AG09319 (cell line): ENCODE data around the gene SERTAD1.
A peak's percentile ranks its signal among the peaks of the same experiment; 100 is the strongest.
"Not testable (repeated sequence)": the region's sequence is repeated elsewhere in the genome, so short reads cannot be mapped to it uniquely, and the experiment has no call there.

ENCODE experiments used
- DNase-seq: peaks from one replicate; pipeline ENCODE4 v3.0.0-alpha.2; 2010; ENCODE audit warnings: low read depth; ENCODE audit errors: extremely low read depth
- TF ChIP-seq, protein P1 (sequence below): IDR thresholded peaks from 2 replicates; pipeline ENCODE4 v1.5.1; 2011; ENCODE audit warnings: low read depth, mild to moderate bottlenecking, inconsistent platforms, low read length, moderate library complexity

The SERTAD1 gene

GRCh38 chr19:40466219-40466984 is 40.6 kb upstream of the SERTAD1 start:
- DNase-seq = no peak
- TF ChIP-seq, protein P1, sequence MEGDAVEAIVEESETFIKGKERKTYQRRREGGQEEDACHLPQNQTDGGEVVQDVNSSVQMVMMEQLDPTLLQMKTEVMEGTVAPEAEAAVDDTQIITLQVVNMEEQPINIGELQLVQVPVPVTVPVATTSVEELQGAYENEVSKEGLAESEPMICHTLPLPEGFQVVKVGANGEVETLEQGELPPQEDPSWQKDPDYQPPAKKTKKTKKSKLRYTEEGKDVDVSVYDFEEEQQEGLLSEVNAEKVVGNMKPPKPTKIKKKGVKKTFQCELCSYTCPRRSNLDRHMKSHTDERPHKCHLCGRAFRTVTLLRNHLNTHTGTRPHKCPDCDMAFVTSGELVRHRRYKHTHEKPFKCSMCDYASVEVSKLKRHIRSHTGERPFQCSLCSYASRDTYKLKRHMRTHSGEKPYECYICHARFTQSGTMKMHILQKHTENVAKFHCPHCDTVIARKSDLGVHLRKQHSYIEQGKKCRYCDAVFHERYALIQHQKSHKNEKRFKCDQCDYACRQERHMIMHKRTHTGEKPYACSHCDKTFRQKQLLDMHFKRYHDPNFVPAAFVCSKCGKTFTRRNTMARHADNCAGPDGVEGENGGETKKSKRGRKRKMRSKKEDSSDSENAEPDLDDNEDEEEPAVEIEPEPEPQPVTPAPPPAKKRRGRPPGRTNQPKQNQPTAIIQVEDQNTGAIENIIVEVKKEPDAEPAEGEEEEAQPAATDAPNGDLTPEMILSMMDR = no peak

DNA sequence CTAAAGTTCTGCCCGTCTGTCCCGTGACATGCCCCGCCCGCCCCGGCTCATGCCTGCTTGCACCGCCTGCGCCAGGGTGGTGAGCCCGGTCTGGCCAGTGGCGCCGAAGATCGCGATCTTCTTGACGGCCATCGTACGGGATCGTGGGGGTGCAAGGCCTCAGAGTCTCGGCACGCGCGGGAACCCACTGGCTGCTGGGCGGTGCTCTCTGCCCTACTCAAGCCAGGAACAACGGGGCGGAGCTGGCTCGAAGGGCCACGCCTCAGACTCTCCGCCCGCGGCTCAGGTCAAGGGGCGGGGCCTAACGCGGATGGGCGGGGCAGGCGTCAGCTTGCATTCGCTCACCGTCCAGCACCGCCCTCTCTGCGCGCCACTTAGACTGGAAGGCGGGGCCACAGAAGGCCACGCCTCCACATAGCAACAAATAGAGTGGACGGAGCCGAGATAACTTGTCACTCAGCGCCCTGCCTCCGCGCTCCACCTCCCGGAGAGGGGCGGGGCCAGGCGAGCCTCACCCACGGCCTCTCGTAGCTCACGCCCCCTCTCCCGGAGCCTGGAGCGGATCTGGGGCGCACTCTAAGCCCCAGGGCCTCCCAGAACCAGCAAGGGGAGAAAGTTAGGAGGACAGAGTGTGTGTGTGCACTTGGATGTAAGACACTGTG is 39.9 kb upstream of the SERTAD1 start, which contains the start of gene BLVRB:
Gene BLVRB (minus strand): TSS at position 189 of the 662 bp plus-strand sequence. CDS start 57 bp downstream, at position 132.
- TF ChIP-seq, protein P1 = no peak
- peak; percentile 99 for DNase-seq

DNA sequence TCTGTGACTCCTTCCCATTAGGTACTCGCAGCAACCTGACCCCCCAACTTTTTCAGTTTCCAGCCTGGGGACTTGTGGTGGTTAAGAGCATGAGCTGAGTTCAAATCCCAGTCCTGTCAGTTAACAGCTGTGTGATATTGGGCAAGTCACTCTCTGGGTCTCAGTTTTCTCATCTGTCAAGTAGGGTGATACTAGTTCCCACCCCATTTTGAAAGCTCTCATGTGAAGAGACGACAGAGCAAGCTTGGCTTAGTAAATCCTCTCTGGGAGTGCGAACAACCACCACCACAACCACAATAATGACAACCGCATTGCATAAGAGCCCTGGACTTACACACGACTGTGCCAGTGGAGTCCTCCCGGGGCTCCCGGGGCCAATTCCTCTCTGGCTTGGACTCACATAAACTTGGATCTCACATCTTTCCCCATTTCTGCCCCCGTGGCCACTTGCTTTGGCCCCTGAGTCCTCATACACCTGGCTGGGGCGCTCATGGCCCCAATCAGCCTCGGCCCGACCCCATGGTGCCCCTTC is 39.3 kb upstream of the SERTAD1 start:
- DNase-seq = peak; percentile 42
- TF ChIP-seq, protein P1 = no peak

DNA sequence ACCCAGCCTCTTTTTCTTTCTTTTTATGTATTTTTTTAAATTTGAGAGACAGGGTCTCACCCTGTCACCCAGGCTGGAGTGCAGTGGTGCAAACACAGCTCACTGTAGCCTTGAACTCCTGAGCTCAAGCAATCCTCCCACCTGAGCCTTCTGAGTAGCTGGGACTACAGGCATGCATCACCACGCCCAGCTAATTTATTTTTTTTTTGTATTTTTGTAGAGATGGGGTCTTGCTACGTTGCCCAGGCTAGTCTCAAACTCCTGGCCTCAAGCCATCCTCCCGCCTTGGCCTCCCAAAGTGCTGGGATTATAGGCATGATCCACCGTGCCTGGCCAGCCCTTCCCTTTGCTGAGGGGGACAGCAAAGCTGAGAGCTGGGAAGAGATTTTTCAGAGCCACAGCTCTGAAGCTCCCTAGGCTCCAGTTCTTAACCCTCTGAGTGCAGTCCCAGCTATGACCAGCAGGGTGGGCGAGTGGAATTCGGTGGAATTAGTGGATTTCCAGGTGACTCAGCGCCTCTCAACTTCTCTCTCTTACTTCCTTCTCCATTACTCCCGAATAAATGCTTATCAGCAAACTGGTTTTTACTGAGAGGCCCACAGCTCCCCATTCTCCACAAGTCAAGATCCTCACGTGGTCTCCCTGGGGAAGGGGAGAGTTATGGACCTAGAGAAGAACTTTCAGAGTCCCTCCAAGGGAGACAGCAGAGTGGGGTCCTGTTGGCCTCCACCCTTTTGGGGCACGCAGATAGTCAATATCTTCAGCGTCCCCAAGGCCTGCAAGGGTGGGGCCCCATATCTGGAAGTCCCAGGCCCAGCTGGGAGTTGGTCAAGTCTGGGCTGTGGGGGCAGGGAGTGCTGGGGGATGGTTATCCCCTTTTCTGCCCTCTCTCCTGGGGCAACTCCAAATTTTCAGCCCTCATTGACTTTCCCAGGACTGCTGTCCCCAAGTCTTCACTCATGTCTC is 38.5 kb upstream of the SERTAD1 start:
- TF ChIP-seq, protein P1 = peak; percentile 80
- DNase-seq = peak; percentile 76

GRCh38 chr19:40463587-40464037 is 37.8 kb upstream of the SERTAD1 start:
- DNase-seq = not testable (repeated sequence)

DNA sequence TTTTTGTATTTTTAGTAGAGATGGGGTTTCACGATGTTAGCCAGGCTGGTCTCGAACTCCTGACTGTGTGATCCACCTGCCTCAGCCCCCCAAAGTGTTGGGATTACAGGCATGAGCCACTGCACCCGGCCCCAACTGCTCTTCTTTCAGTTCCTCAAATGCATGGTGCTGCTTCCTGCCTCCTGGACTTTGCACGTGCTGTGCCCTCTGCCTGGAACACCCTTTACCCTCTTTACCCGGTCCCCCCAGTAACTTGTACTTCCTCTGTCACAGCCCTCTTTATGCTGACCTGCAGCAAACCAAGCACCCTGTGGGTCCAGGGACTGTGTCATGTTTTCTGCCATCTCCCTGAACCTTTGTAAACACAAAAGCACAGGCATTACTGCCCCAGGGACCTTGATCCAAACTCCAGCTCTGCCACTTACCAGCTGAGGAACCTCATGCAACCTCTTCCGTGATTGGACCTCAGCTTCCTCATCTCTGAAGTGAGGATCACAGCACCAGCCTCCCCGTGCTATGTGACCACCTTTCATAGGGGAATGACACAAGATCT is 36.0 kb upstream of the SERTAD1 start:
- TF ChIP-seq, protein P1 = no peak
- no peak for DNase-seq

GRCh38 chr19:40460185-40460584 is 34.4 kb upstream of the SERTAD1 start:
- TF ChIP-seq, protein P1 = no peak
- no peak for DNase-seq
